Non-pigmented ciliary epithelial cell (primary cell): ENCODE measurements around the gene TNP1.

ENCODE experiments used
- DNase-seq: peaks from one replicate; pipeline ENCODE4 v3.0.0-alpha.2; 2010; ENCODE audit warnings: low read depth

The TNP1 gene

GRCh38 chr2:216859944-216860343 is at the start of gene TNP1:
Gene TNP1, minus strand, starts transcription at chr2:216860064. Its CDS starts 30 bp downstream, at chr2:216860034.
- no peak for DNase-seq

- DNase-seq = no peak
These were observed 48.4 kb upstream of the TNP1 start for GRCh38 chr2:216908300-216908699.

- no peak for DNase-seq
These were observed 45.9 kb upstream of the TNP1 start for GRCh38 chr2:216905649-216906329.

- DNase-seq = no peak
These were observed 45.1 kb upstream of the TNP1 start for GRCh38 chr2:216904974-216905373.

GRCh38 chr2:216904554-216904953 is 44.7 kb upstream of the TNP1 start:
- DNase-seq = no peak

GRCh38 chr2:216903470-216903869 is 43.6 kb upstream of the TNP1 start:
- no peak for DNase-seq

- no peak for DNase-seq
These were observed 41.4 kb upstream of the TNP1 start for GRCh38 chr2:216901273-216901672.

- DNase-seq = no peak
These were observed 40.5 kb upstream of the TNP1 start for GRCh38 chr2:216900406-216900805.

- no peak for DNase-seq
These were observed 37.8 kb upstream of the TNP1 start for GRCh38 chr2:216897561-216898203.

GRCh38 chr2:216890138-216890537 is 30.3 kb upstream of the TNP1 start:
- DNase-seq = no peak

GRCh38 chr2:216888887-216889622 is 29.2 kb upstream of the TNP1 start:
- no peak for DNase-seq

GRCh38 chr2:216888081-216888480 is 28.2 kb upstream of the TNP1 start:
- no peak for DNase-seq

GRCh38 chr2:216887138-216887537 is 27.3 kb upstream of the TNP1 start:
- no peak for DNase-seq

- DNase-seq = no peak
These were observed 25.3 kb upstream of the TNP1 start for GRCh38 chr2:216885117-216885553.

GRCh38 chr2:216884347-216884746 is 24.5 kb upstream of the TNP1 start:
- DNase-seq = no peak

- no peak for DNase-seq
These were observed 23.0 kb upstream of the TNP1 start for GRCh38 chr2:216882876-216883275.

GRCh38 chr2:216881411-216881810 is 21.5 kb upstream of the TNP1 start:
- DNase-seq = no peak

GRCh38 chr2:216880509-216881184 is 20.8 kb upstream of the TNP1 start:
- no peak for DNase-seq

GRCh38 chr2:216879727-216880508 is 20.1 kb upstream of the TNP1 start:
- DNase-seq = no peak

- no peak for DNase-seq
These were observed 18.2 kb upstream of the TNP1 start for GRCh38 chr2:216878072-216878471.

GRCh38 chr2:216877085-216877484 is 17.2 kb upstream of the TNP1 start:
- no peak for DNase-seq

GRCh38 chr2:216875862-216876261 is 16.0 kb upstream of the TNP1 start:
- DNase-seq = no peak
